HG02623 (cell line): ENCODE data around the gene TMEM63C.
"Not testable (repeated sequence)": the region's sequence is repeated elsewhere in the genome, so short reads cannot be mapped to it uniquely, and the experiment has no call there.

Experiments
- ATAC-seq: cut with Tn5 transposase; IDR thresholded peaks from one replicate; pipeline ENCODE4 v1.9.1; 2021; ENCODE audit warnings: moderate library complexity; ENCODE audit not compliant: unreplicated experiment

TMEM63C gene

GRCh38 chr14:77153802-77154201 lies 27.8 kb upstream of the TMEM63C start:
- no peak for ATAC-seq

DNA sequence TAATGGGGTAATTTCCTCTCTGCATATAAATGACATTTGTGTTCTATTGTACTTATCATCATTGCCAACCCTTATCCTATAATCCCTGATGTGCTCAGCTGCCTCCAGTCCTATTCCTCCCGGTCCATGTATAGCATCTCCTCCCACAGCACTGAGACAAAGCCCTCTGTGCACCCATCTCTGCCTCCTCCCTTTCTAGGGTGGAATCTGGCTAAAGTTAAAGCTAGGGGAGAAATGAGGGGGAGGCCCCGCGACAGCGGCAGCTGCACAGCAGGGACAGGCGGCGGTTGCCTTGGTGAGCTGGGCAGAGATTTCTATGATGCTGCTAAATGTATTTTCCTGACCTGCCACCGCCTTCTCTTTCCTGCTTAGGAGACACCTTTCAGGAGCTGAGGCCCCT lies 27.2 kb upstream of the TMEM63C start:
- ATAC-seq = no peak

- ATAC-seq = no peak
These were observed 26.5 kb upstream of the TMEM63C start for GRCh38 chr14:77155083-77155482.

GRCh38 chr14:77157740-77158139 lies 23.9 kb upstream of the TMEM63C start:
- no peak for ATAC-seq

DNA sequence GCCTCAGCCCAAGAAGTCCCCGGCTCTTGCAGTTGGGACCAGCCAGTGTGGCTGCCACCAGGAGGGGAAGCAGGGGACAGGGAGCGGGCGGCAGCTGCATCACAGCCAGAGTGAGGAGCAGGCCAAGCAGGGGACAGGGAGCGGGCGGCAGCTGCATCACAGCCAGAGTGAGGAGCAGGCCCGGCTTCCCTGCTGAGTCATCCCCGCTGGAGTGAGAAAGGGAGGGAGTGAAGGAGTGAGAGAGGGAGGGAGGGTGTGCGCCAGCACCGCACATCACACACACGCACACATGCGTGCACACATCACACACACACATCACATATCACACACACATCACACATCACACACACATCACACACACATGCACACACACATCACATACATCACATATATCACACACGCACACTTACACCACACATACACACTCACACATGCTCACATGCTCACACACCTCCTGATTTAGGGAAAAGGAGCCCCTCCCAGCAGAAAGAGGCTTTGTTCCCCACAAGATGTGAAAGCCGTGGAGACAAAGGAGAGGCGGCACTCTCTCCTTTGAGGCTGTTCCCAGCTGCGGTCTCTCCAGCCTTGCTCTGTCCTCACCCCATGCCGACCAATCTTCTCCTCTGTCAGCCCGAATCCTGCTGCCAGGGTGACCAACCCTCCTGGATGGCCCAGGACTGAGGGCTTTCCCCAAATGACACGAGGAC lies 23.3 kb upstream of the TMEM63C start:
- no peak for ATAC-seq

DNA sequence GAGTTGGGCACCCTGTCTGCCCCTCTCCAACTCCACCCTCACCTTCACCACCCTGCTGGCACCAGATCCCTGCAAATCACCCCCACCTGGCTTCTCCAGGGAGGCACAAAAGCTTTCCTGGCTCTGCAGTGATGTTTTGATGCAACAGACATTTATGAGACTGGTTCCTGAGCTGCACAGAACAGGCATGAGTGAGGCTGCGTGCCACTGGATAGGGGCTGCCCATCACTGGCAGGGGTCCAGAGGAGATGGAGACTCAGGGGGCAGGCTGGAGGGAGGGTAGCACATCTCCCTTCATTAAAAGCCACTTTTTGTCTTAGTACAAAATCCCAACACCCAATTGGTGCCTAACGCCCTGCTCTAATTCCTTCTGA lies 22.7 kb upstream of the TMEM63C start:
- no peak for ATAC-seq

DNA sequence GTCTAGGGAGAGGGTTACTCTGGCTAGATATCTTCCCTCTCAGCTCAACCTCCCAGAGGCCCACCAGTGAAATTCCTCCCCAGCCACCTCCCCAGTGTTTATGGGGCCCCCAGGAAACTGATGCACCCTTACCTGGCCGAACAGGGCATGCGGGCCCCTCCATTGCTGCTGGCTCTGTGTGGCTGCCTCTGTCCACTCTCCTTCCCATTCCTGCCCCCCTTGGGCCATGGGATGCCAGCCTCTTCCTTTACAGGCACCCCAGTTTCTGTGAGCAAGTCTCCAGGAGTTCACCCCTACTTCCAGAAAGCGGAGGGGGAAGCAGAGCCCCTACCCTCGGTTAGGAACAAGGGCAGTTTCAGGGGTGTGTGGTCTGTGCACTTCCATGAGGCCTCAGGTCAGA lies 20.6 kb upstream of the TMEM63C start:
- no peak for ATAC-seq

- no peak for ATAC-seq
These were observed 11.6 kb upstream of the TMEM63C start for GRCh38 chr14:77170045-77170444.

GRCh38 chr14:77172916-77173315 lies 8.7 kb upstream of the TMEM63C start:
- no peak for ATAC-seq

GRCh38 chr14:77173911-77174617 lies 7.5 kb upstream of the TMEM63C start:
- not testable (repeated sequence) for ATAC-seq

- no peak for ATAC-seq
These were observed 5.8 kb upstream of the TMEM63C start for GRCh38 chr14:77175843-77176242.

DNA sequence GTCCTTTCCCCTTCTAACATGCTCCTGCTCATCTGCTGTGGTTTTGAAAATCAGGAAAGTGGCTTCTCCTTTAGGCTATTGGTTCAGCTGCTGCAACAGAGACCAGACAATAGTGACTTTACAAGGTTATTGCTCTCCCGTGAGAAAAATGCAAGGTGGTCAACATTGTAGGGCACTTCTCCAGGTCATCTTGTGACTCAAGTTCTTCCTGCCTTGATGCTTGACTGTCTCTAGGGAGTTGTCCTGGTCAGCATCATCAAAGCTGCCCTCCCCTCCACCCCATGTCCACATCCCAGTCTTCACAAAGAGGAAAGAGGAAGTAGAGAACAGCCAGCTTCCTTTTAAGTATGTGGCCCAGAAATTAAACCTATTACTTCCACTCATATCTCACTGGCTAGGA lies 3.9 kb upstream of the TMEM63C start:
- no peak for ATAC-seq

- ATAC-seq = no peak
These were observed 2.9 kb upstream of the TMEM63C start for GRCh38 chr14:77178656-77179055.

DNA sequence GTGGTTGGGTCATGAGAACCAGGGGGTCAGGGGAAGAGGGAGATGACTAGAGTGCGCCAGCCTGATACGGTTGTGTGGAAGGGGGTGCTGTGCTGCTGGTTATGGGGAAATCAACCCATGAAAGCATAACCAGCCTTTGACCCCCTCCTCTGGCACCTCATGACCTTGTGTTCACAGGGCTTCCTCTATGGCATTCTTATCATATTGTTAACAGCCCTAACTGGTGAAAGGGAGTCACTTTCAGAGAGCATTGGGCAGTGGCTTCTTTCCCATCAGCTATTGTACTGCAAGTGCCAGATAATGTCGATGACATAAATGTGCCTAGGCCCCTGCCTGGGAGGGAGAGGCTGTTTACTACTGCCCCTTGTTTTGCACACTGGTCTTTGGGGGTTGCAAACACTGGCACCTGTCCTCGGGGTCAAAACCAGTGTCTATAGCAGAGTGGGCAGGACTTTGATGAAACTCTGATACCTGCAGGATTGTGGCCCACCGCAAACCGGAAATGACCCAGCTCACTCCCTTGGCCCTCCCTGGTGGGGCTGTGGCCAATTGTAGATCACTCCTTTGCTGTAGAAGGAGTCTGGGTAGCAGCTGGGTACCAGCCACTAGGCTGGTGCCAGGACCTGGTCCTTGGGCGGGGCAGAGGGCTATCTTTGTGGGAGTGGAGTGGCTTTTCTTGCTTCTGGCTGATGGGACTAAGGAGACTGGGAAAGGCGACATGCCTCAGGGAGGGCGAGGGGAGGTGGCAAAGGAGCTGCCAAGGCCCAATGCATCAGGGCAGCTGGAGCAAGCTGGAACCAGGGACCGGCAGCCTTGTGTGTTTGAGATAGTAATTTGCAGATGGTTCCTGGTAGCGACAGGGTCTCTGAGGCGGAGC lies 634 bp upstream of the TMEM63C start:
- ATAC-seq = no peak

DNA sequence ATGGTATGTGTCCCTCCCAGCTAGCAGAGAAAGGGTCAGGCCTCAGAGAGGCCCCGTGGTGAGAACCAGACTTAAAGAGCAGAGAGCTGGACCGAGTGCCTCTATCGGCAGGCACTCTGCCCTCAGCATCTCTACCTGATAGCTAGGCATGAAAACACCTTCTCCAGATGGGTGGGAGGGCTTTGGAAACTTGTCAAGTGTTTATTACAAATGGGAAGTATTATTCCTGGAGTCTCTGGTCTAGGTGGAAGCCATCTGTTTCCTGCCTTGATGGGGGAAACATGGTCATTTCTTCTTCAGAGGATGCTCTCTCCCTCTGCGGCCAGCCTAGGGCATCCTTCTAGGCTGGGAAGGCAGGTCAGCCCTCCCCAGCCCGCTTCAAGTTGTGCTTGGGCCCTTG lies 2.3 kb downstream of the TMEM63C start:
- ATAC-seq = no peak

GRCh38 chr14:77184396-77185092 lies 2.9 kb downstream of the TMEM63C start:
- ATAC-seq = no peak

DNA sequence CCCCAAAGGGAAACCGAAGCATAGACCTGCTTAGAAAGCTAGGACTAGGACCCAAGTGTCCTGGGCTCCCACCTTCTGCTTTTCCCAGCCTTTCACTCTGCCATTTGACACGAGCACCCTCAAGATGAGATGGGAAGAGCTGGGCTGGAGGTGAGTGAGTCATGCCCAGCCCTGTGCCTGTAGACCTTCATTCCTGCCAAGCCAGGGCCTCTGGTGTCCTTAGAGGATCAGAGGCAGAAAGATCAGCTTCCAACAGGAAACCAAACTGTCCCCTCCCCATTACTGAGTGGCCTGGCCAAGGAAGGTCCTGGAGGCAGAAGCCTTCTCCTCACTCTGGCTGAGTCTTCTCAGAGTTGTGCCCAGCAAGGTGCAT lies 3.5 kb downstream of the TMEM63C start:
- ATAC-seq = no peak

DNA sequence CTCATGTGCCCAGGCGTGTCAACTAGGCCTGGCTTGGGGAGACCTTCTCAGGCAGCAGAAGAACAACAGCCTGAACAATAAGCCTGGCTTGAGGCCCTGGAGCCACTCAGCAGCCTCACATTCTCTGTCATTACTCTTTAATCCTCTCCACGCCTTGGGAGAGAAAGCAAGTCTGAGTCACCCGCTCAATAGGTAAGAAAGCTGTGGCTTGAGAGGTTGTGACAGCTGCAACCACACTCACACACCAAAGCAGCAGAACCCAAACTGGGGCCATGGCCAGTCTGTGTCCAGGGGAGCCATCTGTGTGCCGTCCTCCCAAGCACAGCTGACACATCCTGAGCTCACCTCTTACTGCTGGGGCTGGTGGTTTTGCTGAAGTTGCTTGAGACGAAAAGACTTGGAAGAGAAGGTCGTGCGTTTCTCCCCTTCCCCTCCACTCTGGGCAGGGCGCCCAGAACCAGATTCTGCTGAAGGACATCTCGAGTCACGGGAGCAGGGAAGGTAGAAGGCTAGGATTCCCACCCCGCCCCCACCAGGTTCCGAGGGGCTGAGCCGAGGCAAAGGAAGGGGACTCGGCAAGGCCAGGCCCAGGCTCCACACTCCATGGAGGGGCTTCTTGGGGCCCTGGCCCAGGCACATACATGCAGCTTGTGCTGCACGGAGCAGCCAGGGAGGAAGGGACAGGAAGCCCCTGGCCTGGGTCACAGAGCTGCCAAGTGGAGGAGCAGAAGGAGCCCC lies 5.5 kb downstream of the TMEM63C start:
- no peak for ATAC-seq

GRCh38 chr14:77187649-77188012 lies 6.0 kb downstream of the TMEM63C start:
- no peak for ATAC-seq

DNA sequence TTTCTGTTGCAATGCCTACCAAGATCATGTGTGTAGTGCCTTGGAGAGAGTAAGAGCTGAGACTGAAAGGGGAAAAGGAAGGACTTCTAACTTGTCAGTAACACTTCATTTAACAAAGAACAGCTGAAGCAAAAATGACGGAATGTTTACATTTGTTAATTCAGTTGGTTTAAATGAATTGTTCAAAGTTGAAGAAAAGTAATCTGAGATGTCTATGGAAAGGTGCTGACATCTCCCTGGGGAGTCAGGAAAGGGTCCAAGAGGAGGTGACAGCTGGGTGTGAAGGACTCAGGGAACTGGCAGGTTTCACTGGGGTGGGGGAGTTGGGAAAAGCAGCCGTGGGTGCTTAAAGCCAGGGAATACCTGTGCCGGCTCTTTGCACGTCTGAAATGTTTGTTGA lies 7.9 kb downstream of the TMEM63C start:
- no peak for ATAC-seq

- ATAC-seq = no peak
These were observed 9.4 kb downstream of the TMEM63C start for GRCh38 chr14:77190977-77191376.
